Measurements from ENCODE around the gene MARCKSL1.

Gene MARCKSL1

GRCh38 chr1:32352831-32353383, 16.9 kb upstream of the MARCKSL1 start:
- DNase-seq (ENCODE audit: low spot score), result no peak

- no peak for DNase-seq (ENCODE audit: low spot score)
These were observed 16.3 kb upstream of the MARCKSL1 start for GRCh38 chr1:32352239-32352745.

- DNase-seq (ENCODE audit: low spot score), result peak; percentile 100
These were observed 15.6 kb upstream of the MARCKSL1 start for GRCh38 chr1:32351399-32352238.

GRCh38 chr1:32350785-32351398, 14.9 kb upstream of the MARCKSL1 start:
- peak; percentile 93 for DNase-seq (ENCODE audit: low spot score)

- DNase-seq (ENCODE audit: low spot score), result no peak
These were observed 13.2 kb upstream of the MARCKSL1 start for GRCh38 chr1:32349211-32349708.

- no peak for DNase-seq (ENCODE audit: low spot score)
These were observed 10.6 kb upstream of the MARCKSL1 start for GRCh38 chr1:32346532-32347157.

GRCh38 chr1:32345289-32345827, 9.3 kb upstream of the MARCKSL1 start:
- DNase-seq (ENCODE audit: low spot score), result no peak

- no peak for DNase-seq (ENCODE audit: low spot score)
These were observed 6.7 kb upstream of the MARCKSL1 start for GRCh38 chr1:32342704-32343103.

- no peak for DNase-seq (ENCODE audit: low spot score)
These were observed 5.9 kb upstream of the MARCKSL1 start for GRCh38 chr1:32341971-32342370.

GRCh38 chr1:32341186-32341757, 5.2 kb upstream of the MARCKSL1 start:
- DNase-seq (ENCODE audit: low spot score), result no peak

- DNase-seq (ENCODE audit: low spot score), result no peak
These were observed 3.4 kb upstream of the MARCKSL1 start for GRCh38 chr1:32339363-32339978.

- DNase-seq (ENCODE audit: low spot score), result no peak
These were observed 2.7 kb upstream of the MARCKSL1 start for GRCh38 chr1:32338637-32339145.

- DNase-seq (ENCODE audit: low spot score), result no peak
These were observed 2.0 kb upstream of the MARCKSL1 start for GRCh38 chr1:32337855-32338636.

- DNase-seq (ENCODE audit: low spot score), result peak; percentile 56
These were observed 1.1 kb upstream of the MARCKSL1 start for GRCh38 chr1:32336963-32337675.

- no peak for DNase-seq (ENCODE audit: low spot score)
These were observed 529 bp upstream of the MARCKSL1 start for GRCh38 chr1:32336591-32336932.

- no peak for DNase-seq (ENCODE audit: low spot score)
These were observed 571 bp downstream of the MARCKSL1 start for GRCh38 chr1:32335535-32335789.

GRCh38 chr1:32334864-32335534, 1.0 kb downstream of the MARCKSL1 start:
- DNase-seq (ENCODE audit: low spot score), result peak; percentile 86

- DNase-seq (ENCODE audit: low spot score), result no peak
These were observed 1.7 kb downstream of the MARCKSL1 start for GRCh38 chr1:32334274-32334861.

Data from GM03348 (cell line).